Measurements from ENCODE around the gene STRN. TPM values are rescaled to one million over a fixed set of nuclear protein-coding genes. Genes with fewer than 3 reads are reported as not detected.

The STRN gene
- total and polyA plus RNA-seq, 2 of the 13 experiments (the other 11 are each of a cell fraction or from before 2014, with no cell fraction given), result 10.4 to 19.3 TPM

GRCh38 chr2:36967236-36967876 lies 1.0 kb upstream of the STRN start (continued):
- TF ChIP-seq RNF2 (conservative IDR thresholded peaks at IDR 0.05; ENCODE audit: low read depth), result no peak
- 0 out of 2 replicates have a peak, but pooled peaks have one; percentile 50 for TF ChIP-seq HDAC2 (CRISPR knock-in tag; IDR thresholded peaks at IDR 0.05)
- 0 out of 2 replicates have a peak, but pooled peaks have one; percentile 33 for TF ChIP-seq KDM1A (CRISPR knock-in tag; IDR thresholded peaks at IDR 0.05)
- 0 out of 2 replicates have a peak, but pooled peaks have one; percentile 53 for TF ChIP-seq SIN3A (IDR thresholded peaks at IDR 0.05; ENCODE audit: borderline replicate concordance, low read depth, low read length)
- TF ChIP-seq ZNF790 (CRISPR knock-in tag; IDR thresholded peaks at IDR 0.05; ENCODE audit: borderline replicate concordance), result no peak
- no peak for TF ChIP-seq ZNF230 (CRISPR knock-in tag; IDR thresholded peaks at IDR 0.05)
- no peak for TF ChIP-seq SIX4 (CRISPR knock-in tag; IDR thresholded peaks at IDR 0.05)
- TF ChIP-seq ETV5 (CRISPR knock-in tag; IDR thresholded peaks at IDR 0.05; ENCODE audit: borderline replicate concordance), result peak; percentile 66; the same call in 1 of the 2 replicates
- TF ChIP-seq ZNF430 (CRISPR knock-in tag; IDR thresholded peaks at IDR 0.05), result peak; percentile 15; the same call in 1 of the 2 replicates
- TF ChIP-seq TBX2 (CRISPR knock-in tag; IDR thresholded peaks at IDR 0.05; ENCODE audit: borderline replicate concordance), result peak; percentile 88
- TF ChIP-seq, protein P1, sequence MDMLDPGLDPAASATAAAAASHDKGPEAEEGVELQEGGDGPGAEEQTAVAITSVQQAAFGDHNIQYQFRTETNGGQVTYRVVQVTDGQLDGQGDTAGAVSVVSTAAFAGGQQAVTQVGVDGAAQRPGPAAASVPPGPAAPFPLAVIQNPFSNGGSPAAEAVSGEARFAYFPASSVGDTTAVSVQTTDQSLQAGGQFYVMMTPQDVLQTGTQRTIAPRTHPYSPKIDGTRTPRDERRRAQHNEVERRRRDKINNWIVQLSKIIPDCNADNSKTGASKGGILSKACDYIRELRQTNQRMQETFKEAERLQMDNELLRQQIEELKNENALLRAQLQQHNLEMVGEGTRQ (IDR thresholded peaks at IDR 0.05; ENCODE audit: low read depth, low read length), result no peak
- TF ChIP-seq, protein P1 (CRISPR knock-in tag; IDR thresholded peaks at IDR 0.05; ENCODE audit: borderline replicate concordance), result no peak
- peak; percentile 10; the same call in 1 of the 2 replicates for TF ChIP-seq ZFP36L1 (CRISPR knock-in tag; IDR thresholded peaks at IDR 0.05)
- TF ChIP-seq KDM3A (CRISPR knock-in tag; IDR thresholded peaks at IDR 0.05; ENCODE audit: low read depth), result no peak
- TF ChIP-seq ZBTB20 (CRISPR knock-in tag; IDR thresholded peaks at IDR 0.05; ENCODE audit: borderline replicate concordance, low read depth), result no peak
- TF ChIP-seq, protein P2, sequence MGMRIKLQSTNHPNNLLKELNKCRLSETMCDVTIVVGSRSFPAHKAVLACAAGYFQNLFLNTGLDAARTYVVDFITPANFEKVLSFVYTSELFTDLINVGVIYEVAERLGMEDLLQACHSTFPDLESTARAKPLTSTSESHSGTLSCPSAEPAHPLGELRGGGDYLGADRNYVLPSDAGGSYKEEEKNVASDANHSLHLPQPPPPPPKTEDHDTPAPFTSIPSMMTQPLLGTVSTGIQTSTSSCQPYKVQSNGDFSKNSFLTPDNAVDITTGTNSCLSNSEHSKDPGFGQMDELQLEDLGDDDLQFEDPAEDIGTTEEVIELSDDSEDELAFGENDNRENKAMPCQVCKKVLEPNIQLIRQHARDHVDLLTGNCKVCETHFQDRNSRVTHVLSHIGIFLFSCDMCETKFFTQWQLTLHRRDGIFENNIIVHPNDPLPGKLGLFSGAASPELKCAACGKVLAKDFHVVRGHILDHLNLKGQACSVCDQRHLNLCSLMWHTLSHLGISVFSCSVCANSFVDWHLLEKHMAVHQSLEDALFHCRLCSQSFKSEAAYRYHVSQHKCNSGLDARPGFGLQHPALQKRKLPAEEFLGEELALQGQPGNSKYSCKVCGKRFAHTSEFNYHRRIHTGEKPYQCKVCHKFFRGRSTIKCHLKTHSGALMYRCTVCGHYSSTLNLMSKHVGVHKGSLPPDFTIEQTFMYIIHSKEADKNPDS (CRISPR knock-in tag; IDR thresholded peaks at IDR 0.05), result peak; percentile 62; the same call in 1 of the 2 replicates
- TF ChIP-seq, protein P3, sequence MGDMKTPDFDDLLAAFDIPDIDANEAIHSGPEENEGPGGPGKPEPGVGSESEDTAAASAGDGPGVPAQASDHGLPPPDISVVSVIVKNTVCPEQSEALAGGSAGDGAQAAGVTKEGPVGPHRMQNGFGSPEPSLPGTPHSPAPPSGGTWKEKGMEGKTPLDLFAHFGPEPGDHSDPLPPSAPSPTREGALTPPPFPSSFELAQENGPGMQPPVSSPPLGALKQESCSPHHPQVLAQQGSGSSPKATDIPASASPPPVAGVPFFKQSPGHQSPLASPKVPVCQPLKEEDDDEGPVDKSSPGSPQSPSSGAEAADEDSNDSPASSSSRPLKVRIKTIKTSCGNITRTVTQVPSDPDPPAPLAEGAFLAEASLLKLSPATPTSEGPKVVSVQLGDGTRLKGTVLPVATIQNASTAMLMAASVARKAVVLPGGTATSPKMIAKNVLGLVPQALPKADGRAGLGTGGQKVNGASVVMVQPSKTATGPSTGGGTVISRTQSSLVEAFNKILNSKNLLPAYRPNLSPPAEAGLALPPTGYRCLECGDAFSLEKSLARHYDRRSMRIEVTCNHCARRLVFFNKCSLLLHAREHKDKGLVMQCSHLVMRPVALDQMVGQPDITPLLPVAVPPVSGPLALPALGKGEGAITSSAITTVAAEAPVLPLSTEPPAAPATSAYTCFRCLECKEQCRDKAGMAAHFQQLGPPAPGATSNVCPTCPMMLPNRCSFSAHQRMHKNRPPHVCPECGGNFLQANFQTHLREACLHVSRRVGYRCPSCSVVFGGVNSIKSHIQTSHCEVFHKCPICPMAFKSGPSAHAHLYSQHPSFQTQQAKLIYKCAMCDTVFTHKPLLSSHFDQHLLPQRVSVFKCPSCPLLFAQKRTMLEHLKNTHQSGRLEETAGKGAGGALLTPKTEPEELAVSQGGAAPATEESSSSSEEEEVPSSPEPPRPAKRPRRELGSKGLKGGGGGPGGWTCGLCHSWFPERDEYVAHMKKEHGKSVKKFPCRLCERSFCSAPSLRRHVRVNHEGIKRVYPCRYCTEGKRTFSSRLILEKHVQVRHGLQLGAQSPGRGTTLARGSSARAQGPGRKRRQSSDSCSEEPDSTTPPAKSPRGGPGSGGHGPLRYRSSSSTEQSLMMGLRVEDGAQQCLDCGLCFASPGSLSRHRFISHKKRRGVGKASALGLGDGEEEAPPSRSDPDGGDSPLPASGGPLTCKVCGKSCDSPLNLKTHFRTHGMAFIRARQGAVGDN (CRISPR knock-in tag; IDR thresholded peaks at IDR 0.05), result no peak
- TF ChIP-seq XRCC5 (optimal IDR thresholded peaks at IDR 0.05; ENCODE audit: low read length), result no peak
- TF ChIP-seq, protein P4, sequence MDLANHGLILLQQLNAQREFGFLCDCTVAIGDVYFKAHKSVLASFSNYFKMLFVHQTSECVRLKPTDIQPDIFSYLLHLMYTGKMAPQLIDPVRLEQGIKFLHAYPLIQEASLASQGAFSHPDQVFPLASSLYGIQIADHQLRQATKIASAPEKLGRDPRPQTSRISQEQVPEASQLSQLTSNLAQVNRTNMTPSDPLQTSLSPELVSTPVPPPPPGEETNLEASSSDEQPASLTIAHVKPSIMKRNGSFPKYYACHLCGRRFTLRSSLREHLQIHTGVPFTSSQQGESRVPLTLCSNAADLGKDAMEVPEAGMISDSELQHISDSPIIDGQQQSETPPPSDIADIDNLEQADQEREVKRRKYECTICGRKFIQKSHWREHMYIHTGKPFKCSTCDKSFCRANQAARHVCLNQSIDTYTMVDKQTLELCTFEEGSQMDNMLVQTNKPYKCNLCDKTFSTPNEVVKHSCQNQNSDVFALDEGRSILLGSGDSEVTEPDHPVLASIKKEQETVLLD (CRISPR knock-in tag; IDR thresholded peaks at IDR 0.05; ENCODE audit: low read depth), result no peak
- TF ChIP-seq ZNF337 (CRISPR knock-in tag; IDR thresholded peaks at IDR 0.05; ENCODE audit: borderline replicate concordance, low read depth), result no peak
